ENCODE data around the gene KNDC1.

DNA sequence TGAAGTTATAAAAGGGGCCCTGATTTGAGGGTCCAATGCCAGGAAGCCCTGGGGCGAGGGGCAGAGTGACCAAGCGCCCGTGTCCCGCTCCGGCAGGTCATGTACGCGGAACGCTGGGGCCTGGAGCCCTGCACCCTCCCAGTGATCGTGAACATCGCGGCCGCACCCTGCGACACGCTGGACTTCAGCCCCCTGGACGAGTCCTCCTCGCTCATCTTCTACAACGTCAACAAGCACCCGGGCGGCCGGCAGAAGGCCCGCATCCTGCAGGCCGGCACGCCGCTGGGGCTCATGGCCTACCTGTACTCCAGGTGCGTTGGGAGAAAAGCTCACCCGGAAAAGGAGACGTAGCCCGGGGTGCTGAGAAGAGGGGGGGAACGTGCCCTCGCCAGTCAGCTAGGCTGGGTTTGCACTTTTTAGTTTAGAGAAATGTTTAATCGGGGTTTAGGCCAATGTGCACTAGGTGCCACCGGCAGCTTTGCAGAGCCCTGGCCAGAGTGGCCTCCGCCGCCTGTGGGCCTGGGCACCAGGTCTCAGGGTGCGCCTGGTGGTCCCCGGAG lies 47.1 kb downstream of the KNDC1 start:
- TF ChIP-seq, protein P1, sequence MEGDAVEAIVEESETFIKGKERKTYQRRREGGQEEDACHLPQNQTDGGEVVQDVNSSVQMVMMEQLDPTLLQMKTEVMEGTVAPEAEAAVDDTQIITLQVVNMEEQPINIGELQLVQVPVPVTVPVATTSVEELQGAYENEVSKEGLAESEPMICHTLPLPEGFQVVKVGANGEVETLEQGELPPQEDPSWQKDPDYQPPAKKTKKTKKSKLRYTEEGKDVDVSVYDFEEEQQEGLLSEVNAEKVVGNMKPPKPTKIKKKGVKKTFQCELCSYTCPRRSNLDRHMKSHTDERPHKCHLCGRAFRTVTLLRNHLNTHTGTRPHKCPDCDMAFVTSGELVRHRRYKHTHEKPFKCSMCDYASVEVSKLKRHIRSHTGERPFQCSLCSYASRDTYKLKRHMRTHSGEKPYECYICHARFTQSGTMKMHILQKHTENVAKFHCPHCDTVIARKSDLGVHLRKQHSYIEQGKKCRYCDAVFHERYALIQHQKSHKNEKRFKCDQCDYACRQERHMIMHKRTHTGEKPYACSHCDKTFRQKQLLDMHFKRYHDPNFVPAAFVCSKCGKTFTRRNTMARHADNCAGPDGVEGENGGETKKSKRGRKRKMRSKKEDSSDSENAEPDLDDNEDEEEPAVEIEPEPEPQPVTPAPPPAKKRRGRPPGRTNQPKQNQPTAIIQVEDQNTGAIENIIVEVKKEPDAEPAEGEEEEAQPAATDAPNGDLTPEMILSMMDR (IDR thresholded peaks at IDR 0.05), result no peak
- TF ChIP-seq POLR2AphosphoS5 (IDR thresholded peaks at IDR 0.05) (no peak), POLR2A (IDR thresholded peaks at IDR 0.05) (no peak)
